K562 (cell line): ENCODE measurements around the gene MAP3K4. TPM values are rescaled to one million over a fixed set of nuclear protein-coding genes. Genes with fewer than 3 reads are reported as not detected.
A peak's percentile ranks its signal among the peaks of the same experiment; 100 is the strongest.

Source experiments
- ATAC-seq: fragments of 200-7000 bp; cut with Tn5 transposase; 3 replicates; pipeline ENCODE4 v1.9.1; 2020; ENCODE audit warnings: moderate library complexity
- BruUV-seq: library from RNA; stranded (reverse); fragments of 400-500 nt; replicated peaks from 2 replicates; lab custom pipeline; 2021; lab: Mats Ljungman, UMichigan
- CTCF ChIA-PET: fragments of 300-600 bp; formaldehyde crosslinking; extraction: SDS; loops from one replicate; lab custom pipeline; 2021; ENCODE audit warnings: low intra/inter-chr PET ratio; lab: Yijun Ruan, JAX
- POLR2A ChIA-PET: fragments of 300-600, 350-650 bp; sonication (Branson Sonifier 250); formaldehyde crosslinking; extraction: SDS; loops from one replicate; lab custom pipeline; 2021; ENCODE audit warnings: antibody characterized with exemption, inconsistent platforms; lab: Yijun Ruan, JAX
- DNase-seq, 4 experiments: peaks; one replicate each; pipeline versions ENCODE4 v3.0.0 to v3.0.0-alpha.2; 2011 to 2018; ENCODE audit warnings: low spot score in 3 of 4, mixed read lengths in 3 of 4; ENCODE audit errors: extremely low read depth in 1 of 4
- FAIRE-seq: peaks from 2 replicates; lab custom pipeline; 2011; peaks lifted over from hg19 to GRCh38; lab: Jason Lieb, UNC
- H2AFZ ChIP-seq: 2 replicates; pipeline ENCODE4 v1.6.0; 2011; ENCODE audit warnings: low read depth, low read length, control low read depth, inconsistent platforms
- H3K27ac ChIP-seq: fragments of 200-600 bp; 3 replicates; pipeline ENCODE4 v1.8.0; 2011; ENCODE audit warnings: low read depth, mild to moderate bottlenecking, control low read depth, inconsistent platforms, low read length, moderate library complexity, mixed read lengths; ENCODE audit errors: extremely low read depth
- H3K27me3 ChIP-seq, 2 experiments: fragments of 300-600 bp in 1 of 2; 2 replicates in 1 of 2; 3 replicates in 1 of 2; pipeline versions ENCODE4 v1.6.0 to v1.8.0; 2011; ENCODE audit warnings: inconsistent platforms in 2 of 2, low read length in 2 of 2, mild to moderate bottlenecking in 1 of 2, mixed read lengths in 1 of 2, moderate library complexity in 1 of 2; ENCODE audit not compliant: control insufficient read depth in 2 of 2, insufficient read depth in 2 of 2
- H3K36me3 ChIP-seq: fragments of 300-600 bp; 3 replicates; pipeline ENCODE4 v1.8.0; 2011; ENCODE audit warnings: mild to moderate bottlenecking, low read length, inconsistent platforms; ENCODE audit not compliant: control insufficient read depth, insufficient read depth
- H3K4me1 ChIP-seq, 2 experiments: fragments of 200-600 bp in 1 of 2; replicated peaks in 1 of 2; 2 replicates in 1 of 2; 3 replicates in 1 of 2; pipeline versions ENCODE4 v1.5.1 to v1.8.0; 2011; ENCODE audit warnings: inconsistent platforms in 2 of 2, low read length in 2 of 2, mild to moderate bottlenecking in 1 of 2, mixed read lengths in 1 of 2, moderate library complexity in 1 of 2; ENCODE audit not compliant: control insufficient read depth in 2 of 2, insufficient read depth in 2 of 2
- H3K4me2 ChIP-seq: 2 replicates; pipeline ENCODE4 v1.6.1; 2011; ENCODE audit warnings: low read length, control low read depth, inconsistent platforms, mixed read lengths; ENCODE audit not compliant: insufficient read depth
- H3K4me3 ChIP-seq: fragments of 200-600 bp; sonication (generic), shearing (Covaris generic); 2 replicates; pipeline ENCODE4 v1.5.1; 2016; ENCODE audit warnings: control low read depth, inconsistent platforms
- H3K79me2 ChIP-seq: fragments of 200-600 bp; 3 replicates; pipeline ENCODE4 v1.8.0; 2011; ENCODE audit warnings: low read length, inconsistent platforms; ENCODE audit not compliant: control insufficient read depth, insufficient read depth
- H3K9ac ChIP-seq, 2 experiments: 2 replicates each; pipeline versions ENCODE4 v1.6.0 to v1.6.1; 2011; ENCODE audit warnings: low read depth in 2 of 2, low read length in 2 of 2, control low read depth in 1 of 2, inconsistent platforms in 1 of 2, mild to moderate bottlenecking in 1 of 2, mixed read lengths in 1 of 2; ENCODE audit not compliant: insufficient read depth in 1 of 2
- H3K9me1 ChIP-seq: one replicate; pipeline ENCODE4 v1.6.0; 2011; ENCODE audit warnings: inconsistent platforms, mild to moderate bottlenecking, low read length, moderate library complexity; ENCODE audit not compliant: control insufficient read depth, insufficient read depth
- H3K9me3 ChIP-seq: replicated peaks from 2 replicates; pipeline ENCODE4 v1.5.1; 2011; ENCODE audit warnings: low read depth, low read length, inconsistent platforms; ENCODE audit not compliant: control insufficient read depth, insufficient read depth
- H4K20me1 ChIP-seq: replicated peaks from 2 replicates; pipeline ENCODE4 v1.6.1; 2011; ENCODE audit warnings: low read length, inconsistent platforms, mixed read lengths; ENCODE audit not compliant: control insufficient read depth, insufficient read depth
- CEBPB ChIP-seq: fragments of 450-650 bp; IDR thresholded peaks from 2 replicates; pipeline ENCODE4 v1.6.1; 2016; ENCODE audit warnings: missing genetic modification characterization, missing compliant biosample characterization
- CEBPG ChIP-seq, 3 experiments: fragments of 200-800 bp in 1 of 3; sonication (Bioruptor generic) in 1 of 3; sonication (generic) in 1 of 3; formaldehyde crosslinking in 1 of 3; IDR thresholded peaks in 2 of 3; conservative IDR thresholded peaks in 1 of 3; 2 replicates each; pipeline versions ENCODE4 v1.6.1 to v1.8.0; 2016 to 2022; ENCODE audit warnings: missing compliant biosample characterization in 2 of 3, missing genetic modification characterization in 2 of 3, mild to moderate bottlenecking in 1 of 3, missing genetic modification reagents in 1 of 3
- E2F1 ChIP-seq: sonication (generic); formaldehyde crosslinking; IDR thresholded peaks from 2 replicates; pipeline ENCODE4 v1.8.1; 2023; ENCODE audit warnings: mild to moderate bottlenecking, missing genetic modification reagents, moderate library complexity
- ETV5 ChIP-seq: sonication (generic); formaldehyde crosslinking; IDR thresholded peaks from 2 replicates; pipeline ENCODE4 v1.4.0; 2020; ENCODE audit warnings: low read depth, mild to moderate bottlenecking, missing genetic modification reagents
- FOXP1 ChIP-seq: sonication (generic); formaldehyde crosslinking; IDR thresholded peaks from 2 replicates; pipeline ENCODE4 v1.8.0; 2022; ENCODE audit warnings: mild to moderate bottlenecking, missing genetic modification reagents
- NFIC ChIP-seq: fragments of 450-650 bp; IDR thresholded peaks from 2 replicates; pipeline ENCODE4 v1.6.1; 2017; ENCODE audit warnings: mild to moderate bottlenecking, inconsistent platforms
- WGBS: fragments of 100-300 bp; shearing (Covaris generic); methylation state at CpG from one replicate; pipeline ENCODE4 v1.1.6; 2016; ENCODE audit warnings: low coverage, mixed read lengths; ENCODE audit not compliant: insufficient coverage; ENCODE audit errors: missing lambda C conversion rate; 5-methylcytosine and 5-hydroxymethylcytosine counted together
- in situ Hi-C: fragments of 300-500 bp; cut with MboI; formaldehyde crosslinking; loops from 4 replicates; pipeline ENCODE4 v1.15.0; 2018; ENCODE audit warnings: inconsistent platforms, mixed read lengths
- intact Hi-C: fragments of 100-400 bp; cut with micrococcal nuclease; formaldehyde crosslinking; loops from 2 replicates; pipeline ENCODE4 v1.14.2; 2022
- polyA plus RNA-seq, 8 experiments: library from polyadenylated mRNA; depleted of rRNA in 4 of 8; stranded (reverse) in 5 of 8; unstranded in 3 of 8; fragments of >200 nt; fragmentation: Nextera tagmentation in 2 of 8; fragmentation: Illumina TruSeq in 1 of 8; extraction: Ambion mirVana in 2 of 8; extraction: Trizol in 1 of 8; gene quantifications; 2 replicates each; pipeline versions ENCODE4 v1.2.1 to v1.2.3, GENCODE V29; 2011 to 2014; ENCODE audit warnings: inconsistent platforms in 1 of 8, missing spikeins in 1 of 8
- total RNA-seq, 7 experiments: library from RNA; depleted of rRNA in 6 of 7; stranded (reverse); fragments of >200 nt in 6 of 7; fragmentation: Illumina TruSeq in 2 of 7; extraction: Trizol in 2 of 7; gene quantifications; 2 replicates each; pipeline versions ENCODE4 v1.2.1 to v1.2.3, GENCODE V29; 2011 to 2021; ENCODE audit warnings: low replicate concordance in 1 of 7

Gene MAP3K4
- total and polyA plus RNA-seq, 9 of the 15 experiments (the other 6 are each of a cell fraction or from before 2014, with no cell fraction given): 21.0 to 77.2 (median 48.9) TPM

DNA sequence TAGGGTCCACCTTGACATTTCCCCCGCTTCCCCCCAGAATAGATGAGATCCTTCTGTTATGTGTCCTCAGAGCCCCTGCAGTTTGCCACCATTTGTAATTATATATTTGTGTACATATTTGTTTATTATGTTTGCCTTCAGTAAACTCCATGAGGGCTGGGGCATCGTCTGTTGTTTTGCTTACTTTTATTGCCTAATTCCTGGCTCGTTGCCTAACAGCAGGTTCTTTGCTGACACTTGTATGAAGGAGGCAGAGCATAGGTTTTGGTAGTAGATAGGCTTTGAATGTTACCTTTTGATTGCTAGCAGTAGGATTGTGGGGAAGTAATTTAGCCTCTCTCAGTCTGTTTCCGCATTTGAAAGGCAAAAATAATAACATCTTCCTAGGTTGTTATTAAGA lies 9.9 kb downstream of the MAP3K4 start:
- intact Hi-C loops (no loop called here), in situ Hi-C loops (no loop called here)
- peak; percentile 51 for ATAC-seq
- Histone ChIP-seq H3K9me1 (no peaks in the 10 kb centered on the region), H3K4me2 (no peak overlapping the region), H3K36me3 (peaks cover 16% of the 10 kb centered on the region), H4K20me1 (no peaks in the 10 kb centered on the region), H3K4me3 (no peak overlapping the region), H3K9me3 (0 out of 2 replicates have a peak, but pooled peaks cover 2% of the 10 kb centered on the region), H2AFZ (no peak overlapping the region), H3K4me1 (peaks cover 0 to 5% of the 10 kb centered on the region in 2 experiments; a peak in 2 of 5 replicates), H3K27me3 (no peaks in the 10 kb centered on the region), H3K9ac (no peak overlapping the region), H3K79me2 (peaks cover 84% of the 10 kb centered on the region), H3K27ac (no peak overlapping the region)
- DNase-seq: no peak
- WGBS: 62% methylated on average over 4 of the region's 4 CpGs
- POLR2A ChIA-PET: interaction anchor here (1.1 to 1.8 kb wide), 4 partner anchors 9 to 11 kb away, joined by 3 to 14 read pairs (median 8); partner anchors contain the start of gene MAP3K4
- TF ChIP-seq NFIC: peak; percentile 70
- TF ChIP-seq FOXP1 (CRISPR knock-in tag): no peak
- 0 out of 2 replicates have a peak, but pooled peaks have one; percentile 19 for TF ChIP-seq E2F1 (CRISPR knock-in tag)
- peak; percentile 85 for TF ChIP-seq CEBPB
- no peak for TF ChIP-seq ETV5 (CRISPR knock-in tag)
- no peak for TF ChIP-seq CEBPG (CRISPR knock-in tag; IDR thresholded peaks at IDR 0.05)
- TF ChIP-seq CEBPG (tag; conservative IDR thresholded peaks at IDR 0.05 in 1 of 2, IDR thresholded peaks at IDR 0.05 in 1 of 2): 0 out of 4 replicates have a peak, but pooled peaks of 1 of the 2 experiments have one; percentile 27
- CTCF ChIA-PET: no interaction called here
- no TSS peak for BruUV-seq
- FAIRE-seq: no peak
